ENCODE data around the gene CDYL. TPM values are rescaled to one million over a fixed set of nuclear protein-coding genes. Genes with fewer than 3 reads are reported as not detected.

Gene CDYL
- total RNA-seq, 3 donors from 2014 or later = 58.9 to 74.9 (median 71.9) TPM

- H3K36me3 ChIP-seq (ENCODE audit: low read depth) = no peaks in the 10 kb centered on the region
- DNase-seq = no peak
- intact Hi-C loops (cut with DNase I, micrococcal nuclease) = no loop called here
- H3K9me3 ChIP-seq = no peaks in the 10 kb centered on the region
- ATAC-seq = peak; percentile 68
- H3K4me1 ChIP-seq (ENCODE audit: low read depth) = peaks cover 3% of the 10 kb centered on the region
- no peak for TF ChIP-seq CTCF (IDR thresholded peaks at IDR 0.05)
- no peak overlapping the region for H3K4me3 ChIP-seq
Observed at GRCh38 chr6:4853782-4854511, 77.7 kb downstream of the CDYL start.

- no peak for DNase-seq
- no peak for TF ChIP-seq CTCF (IDR thresholded peaks at IDR 0.05)
- H3K4me3 ChIP-seq = no peak overlapping the region
- H3K9me3 ChIP-seq = no peaks in the 10 kb centered on the region
- intact Hi-C loops (cut with DNase I, micrococcal nuclease) = no loop called here
- ATAC-seq = no peak
- peaks cover 3% of the 10 kb centered on the region for H3K4me1 ChIP-seq (ENCODE audit: low read depth)
- no peaks in the 10 kb centered on the region for H3K36me3 ChIP-seq (ENCODE audit: low read depth)
Observed at GRCh38 chr6:4856785-4857184, 80.6 kb downstream of the CDYL start.

- Histone ChIP-seq H3K36me3 (ENCODE audit: low read depth) (no peaks in the 10 kb centered on the region), H3K9me3 (peaks cover 4% of the 10 kb centered on the region), H3K4me3 (no peak overlapping the region), H3K4me1 (ENCODE audit: low read depth) (peaks cover 3% of the 10 kb centered on the region)
- ATAC-seq = peak; percentile 72
- peak in 2 of 3 donors; percentile 37 to 45 for DNase-seq
- no peak for TF ChIP-seq CTCF (IDR thresholded peaks at IDR 0.05)
- intact Hi-C loops (cut with DNase I, micrococcal nuclease) = no loop called here
Observed at GRCh38 chr6:4858194-4859015, 82.2 kb downstream of the CDYL start.

- no peak for TF ChIP-seq CTCF (IDR thresholded peaks at IDR 0.05)
- ATAC-seq (no peak), DNase-seq (no peak)
- no peaks in the 10 kb centered on the region for H3K36me3 ChIP-seq (ENCODE audit: low read depth)
- no peak overlapping the region for H3K4me3 ChIP-seq
- H3K9me3 ChIP-seq = peaks cover 13% of the 10 kb centered on the region
- intact Hi-C loops (cut with DNase I, micrococcal nuclease) = no loop called here
- peaks cover 3% of the 10 kb centered on the region for H3K4me1 ChIP-seq (ENCODE audit: low read depth)
Observed at GRCh38 chr6:4860387-4860786, 84.2 kb downstream of the CDYL start.

DNA sequence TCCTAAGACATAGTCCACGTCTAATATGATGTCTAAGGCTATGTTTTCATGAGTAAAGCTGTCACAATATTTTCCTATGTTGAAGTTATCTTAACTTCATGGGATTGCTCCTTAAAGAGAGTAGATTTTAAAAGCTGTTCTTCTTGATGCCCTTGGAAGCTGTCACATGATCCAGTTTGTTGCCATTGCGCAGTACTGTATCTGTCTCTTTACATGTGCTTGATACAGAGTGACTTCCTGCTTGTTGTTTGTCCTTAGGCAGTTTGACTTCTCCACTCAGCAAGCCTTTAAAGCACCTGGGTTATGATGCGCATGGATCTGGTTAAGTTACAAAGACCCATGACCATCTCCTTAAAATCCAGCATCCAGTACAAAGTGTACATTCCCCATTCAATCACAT, 85.4 kb downstream of the CDYL start:
- H3K4me3 ChIP-seq = no peak overlapping the region
- no peak for DNase-seq
- peaks cover 3% of the 10 kb centered on the region for H3K4me1 ChIP-seq (ENCODE audit: low read depth)
- H3K9me3 ChIP-seq = peaks cover 13% of the 10 kb centered on the region
- H3K36me3 ChIP-seq (ENCODE audit: low read depth) = no peaks in the 10 kb centered on the region
- intact Hi-C loops (cut with DNase I, micrococcal nuclease) = no loop called here
- peak; percentile 18 for ATAC-seq
- TF ChIP-seq CTCF (IDR thresholded peaks at IDR 0.05) = no peak
